Activated CD4-positive, alpha-beta T cell treated with anti-CD3 and anti-CD28 coated beads for 4 hours (primary cell): Measurements from ENCODE around the gene PRXL2B.
"Not testable (repeated sequence)": the region's sequence is repeated elsewhere in the genome, so short reads cannot be mapped to it uniquely, and the experiment has no call there.

Experiments used
- DNase-seq, 2 donors: peaks; one replicate each; pipeline ENCODE4 v3.0.0-alpha.2; 2020

The PRXL2B gene

DNA sequence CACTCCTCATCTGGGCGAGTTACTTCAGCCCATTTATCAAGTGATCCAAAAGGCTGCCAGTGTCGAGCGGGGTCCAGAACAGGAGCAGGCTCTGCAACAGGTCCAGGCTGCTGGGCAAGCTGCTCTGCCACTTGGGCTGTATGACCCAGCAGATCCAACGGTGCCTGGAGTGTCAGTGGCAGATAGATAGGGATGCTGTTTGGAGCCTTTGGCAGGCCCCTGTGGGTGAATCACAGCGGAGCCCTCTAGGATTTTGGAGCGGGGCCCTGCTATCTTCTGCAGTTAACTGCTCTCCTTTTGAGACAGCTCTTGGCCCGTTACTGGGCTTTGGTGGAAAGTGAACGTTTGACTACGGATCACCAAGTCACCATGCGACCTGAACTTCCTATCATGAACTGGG is 38.7 kb downstream of the PRXL2B start:
- DNase-seq: no peak

DNA sequence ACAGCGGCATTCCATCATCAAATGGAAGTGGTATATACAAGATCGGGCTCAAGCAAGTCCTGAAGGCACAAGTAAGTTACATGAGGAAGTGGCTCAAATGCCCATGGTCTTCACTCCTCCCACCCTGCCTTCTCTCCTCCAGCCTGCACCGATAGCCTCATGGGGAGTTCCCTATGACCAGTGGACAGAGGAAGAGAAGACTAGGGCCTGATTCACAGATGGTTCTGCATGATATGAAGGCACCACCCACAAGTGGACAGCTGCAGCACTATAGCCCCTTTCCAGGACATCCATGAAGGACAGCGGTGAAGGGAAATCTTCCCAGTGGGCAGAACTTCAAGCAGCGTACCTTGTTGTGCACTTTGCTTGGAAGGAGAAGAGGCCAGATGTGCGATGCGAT is 39.2 kb downstream of the PRXL2B start:
- not testable (repeated sequence) for DNase-seq

DNA sequence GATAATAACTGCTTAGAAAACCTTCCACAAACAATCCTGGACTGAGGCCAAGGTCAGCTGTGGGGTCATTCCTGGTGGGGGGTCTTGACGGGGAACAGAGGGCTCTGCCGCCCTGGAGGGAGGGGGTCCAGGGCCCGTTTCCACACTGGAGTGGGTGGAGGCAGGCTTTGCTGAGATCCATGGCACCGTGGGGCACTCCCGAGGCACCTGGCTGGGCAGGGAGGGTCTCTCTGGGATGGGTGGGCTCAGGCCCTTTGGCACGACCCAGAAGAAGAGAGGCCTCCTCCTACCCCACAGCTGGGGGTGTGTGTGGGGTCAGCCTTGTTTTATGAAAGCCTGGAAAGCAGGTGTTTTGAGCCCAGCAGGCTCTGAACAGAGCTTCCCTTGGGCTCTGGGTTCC is 41.2 kb downstream of the PRXL2B start:
- DNase-seq: no peak

DNA sequence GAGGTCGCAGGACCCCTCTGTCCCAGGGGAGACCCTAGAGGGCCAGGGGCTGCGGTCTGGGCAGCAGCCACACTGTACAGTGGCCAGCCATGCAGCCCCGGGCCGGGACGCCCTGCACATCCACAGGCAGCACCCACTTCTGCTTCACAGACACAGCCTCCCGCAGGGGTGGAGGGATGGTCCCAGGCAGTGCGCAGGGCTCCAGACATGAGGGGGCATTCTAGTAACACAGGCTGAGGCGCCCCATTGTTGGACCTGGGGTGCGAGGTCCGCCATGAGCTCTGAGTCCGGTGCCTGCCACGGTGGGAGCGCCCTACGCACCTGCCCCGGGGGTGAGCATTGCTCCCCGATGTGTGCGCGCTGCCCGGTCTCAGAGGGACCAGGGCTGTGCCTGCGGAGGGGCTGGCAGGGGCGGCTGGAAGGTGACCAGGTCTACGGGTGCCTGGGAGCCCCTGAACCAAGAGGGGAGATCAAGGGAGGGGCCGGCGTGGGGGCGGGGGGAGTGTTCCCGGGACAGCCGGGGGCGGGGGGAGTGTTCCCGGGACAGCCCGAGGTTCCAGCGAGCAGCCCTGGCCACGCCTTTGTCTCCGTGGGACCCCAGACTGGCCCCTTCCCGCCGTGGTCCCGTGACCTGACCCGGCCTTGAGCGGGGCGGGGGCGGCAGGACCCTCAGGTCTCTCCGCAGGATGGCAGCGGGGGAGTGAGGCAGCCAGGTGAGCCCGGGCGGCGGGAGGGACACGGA is 41.8 kb downstream of the PRXL2B start:
- no peak for DNase-seq

DNA sequence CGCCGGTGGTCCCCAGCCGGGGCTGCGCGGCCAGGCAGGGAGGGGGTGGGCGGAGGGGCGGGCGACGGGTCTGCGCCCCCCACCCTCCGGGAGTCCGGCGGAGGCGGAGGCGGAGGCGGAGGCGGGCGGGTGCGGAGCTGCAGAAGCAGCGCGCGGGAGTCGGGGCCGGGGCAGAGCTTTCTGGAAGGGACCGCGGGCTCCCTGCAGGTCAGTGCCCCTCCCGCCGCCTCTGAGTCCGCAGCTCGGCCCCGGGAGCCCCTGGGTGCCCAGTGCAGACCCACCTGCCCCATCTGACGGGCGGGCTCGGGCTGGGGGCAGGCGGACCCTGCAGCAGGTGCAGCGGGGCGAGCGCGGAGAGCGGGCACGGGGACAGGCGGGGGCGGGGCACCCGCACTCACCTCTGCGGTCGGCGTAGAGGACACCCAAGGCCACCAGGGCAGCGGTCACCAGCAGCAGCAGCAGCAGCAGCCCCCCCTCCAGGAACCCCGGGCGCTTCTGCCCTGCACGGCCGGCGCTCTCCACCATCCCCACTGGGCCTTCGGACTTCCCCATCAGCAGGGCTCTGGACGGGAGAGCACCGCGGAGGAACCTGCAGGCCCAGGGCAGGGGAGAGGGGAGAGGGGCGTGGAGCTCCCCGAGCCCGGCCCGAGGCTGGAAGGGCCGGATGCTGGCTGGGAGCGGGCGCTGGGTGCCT is 42.5 kb downstream of the PRXL2B start:
- no peak for DNase-seq

DNA sequence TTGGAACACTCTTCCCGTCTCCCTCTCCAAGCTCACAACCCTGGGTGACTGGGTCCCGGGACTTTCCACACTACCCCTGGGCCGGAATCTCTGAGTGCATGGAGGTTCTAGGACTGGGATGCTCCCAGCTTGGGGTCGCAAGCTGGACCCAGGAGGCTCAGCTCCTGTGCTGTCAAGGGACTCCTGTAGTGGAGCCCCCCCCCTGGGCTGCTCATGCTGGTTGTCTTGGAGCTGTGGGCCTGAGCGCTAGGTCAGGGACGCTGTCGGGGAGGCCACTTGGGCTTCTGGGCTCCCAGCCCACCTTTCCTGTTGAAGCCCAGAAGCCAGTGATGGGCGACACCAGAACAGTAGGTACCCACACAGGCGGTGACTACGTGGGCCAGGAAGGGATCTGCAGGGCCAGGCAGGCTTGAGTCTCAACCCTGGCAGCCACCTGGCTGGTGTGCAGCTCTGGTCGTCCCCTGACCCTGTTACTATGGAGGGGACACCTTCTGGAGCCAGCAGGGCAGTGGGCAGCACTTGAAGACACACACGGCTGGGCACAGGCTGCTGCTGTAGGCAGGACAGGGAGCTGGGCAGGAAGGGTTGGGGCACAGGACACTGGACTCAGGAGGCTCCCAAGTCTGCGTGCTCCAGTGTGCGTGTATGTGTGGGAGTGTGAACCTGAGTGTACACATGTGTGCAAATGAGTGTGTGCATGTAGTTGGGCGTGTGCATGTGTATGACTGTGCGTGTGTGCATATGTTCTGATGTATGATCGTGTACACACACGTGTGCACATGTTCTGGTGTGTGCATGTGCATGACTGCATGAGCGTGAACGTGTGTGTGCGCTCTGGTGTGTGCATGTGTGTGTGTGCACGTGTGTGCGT is 43.3 kb downstream of the PRXL2B start:
- no peak for DNase-seq

DNA sequence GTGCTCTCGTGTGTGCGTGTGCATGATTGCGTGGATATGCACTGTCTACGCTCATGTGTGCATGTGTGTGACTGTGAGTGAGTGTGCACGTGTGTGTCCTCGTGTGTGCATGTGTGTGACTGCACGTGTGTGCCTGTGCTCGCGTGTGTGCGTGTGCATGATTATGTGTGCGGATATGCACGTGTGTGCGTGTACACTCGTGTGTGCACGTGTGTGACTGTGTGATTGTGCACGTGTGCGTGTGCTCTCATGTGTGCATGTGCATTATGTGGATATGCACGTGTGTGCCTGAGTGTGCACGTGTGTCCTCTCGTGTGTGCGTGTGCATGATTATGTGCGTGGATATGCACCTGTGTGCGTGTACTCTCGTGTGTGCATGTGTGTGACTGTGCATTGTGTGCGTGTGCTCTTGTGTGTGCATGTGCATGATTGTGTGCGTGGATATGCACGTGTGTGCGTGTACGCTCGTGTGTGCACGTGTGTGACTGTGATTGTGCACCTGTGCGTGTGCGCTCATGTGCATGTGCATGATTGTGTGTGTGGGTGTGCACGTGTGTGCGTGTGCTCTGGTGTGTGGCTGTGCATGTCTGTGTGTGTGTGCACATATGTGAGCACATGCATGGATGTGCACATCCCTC is 44.0 kb downstream of the PRXL2B start:
- no peak for DNase-seq

DNA sequence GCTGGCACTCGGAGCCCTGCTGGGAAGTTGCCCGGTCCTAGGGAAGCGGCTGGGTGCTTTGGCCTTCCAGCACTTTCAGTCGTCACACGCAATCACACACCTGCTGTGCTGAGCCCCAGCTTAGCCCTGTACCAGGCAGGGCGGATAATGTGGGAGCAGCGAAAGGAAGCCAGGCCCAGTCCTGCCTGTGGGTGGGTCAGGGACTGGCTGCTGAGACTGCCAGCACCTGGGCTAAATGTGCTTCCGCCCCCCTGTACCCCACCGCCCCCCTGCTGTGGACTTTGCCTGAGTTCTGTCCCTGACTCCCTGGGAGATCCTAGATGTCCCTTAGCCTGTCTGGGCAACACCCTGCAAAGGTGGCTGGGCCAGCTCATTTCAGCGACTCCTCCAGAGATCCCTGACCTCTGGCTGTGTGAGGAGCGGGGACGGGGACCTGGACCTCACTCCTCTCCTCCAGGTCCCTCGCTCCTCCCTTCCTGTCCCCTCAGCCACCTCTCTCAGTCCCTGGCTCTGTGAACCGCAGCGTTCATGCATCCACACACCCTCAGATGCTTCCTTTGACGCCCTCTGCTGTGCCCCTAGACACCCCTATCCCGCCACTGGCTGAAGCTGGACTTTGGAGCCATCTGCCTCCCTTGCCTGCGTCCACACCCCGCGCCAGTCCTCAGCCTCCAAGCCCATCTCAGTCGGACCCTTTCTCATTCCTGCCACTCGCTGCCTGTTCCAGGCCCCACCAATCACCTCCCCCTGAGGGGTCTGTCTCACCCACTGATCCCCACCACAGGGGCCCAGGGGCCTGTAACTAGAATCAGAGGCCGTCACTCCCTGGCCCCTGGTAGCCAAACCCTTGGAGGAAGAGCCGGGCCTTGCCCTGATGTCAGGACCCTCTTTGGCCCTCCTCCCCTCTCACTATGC is 44.8 kb downstream of the PRXL2B start:
- DNase-seq: no peak

DNA sequence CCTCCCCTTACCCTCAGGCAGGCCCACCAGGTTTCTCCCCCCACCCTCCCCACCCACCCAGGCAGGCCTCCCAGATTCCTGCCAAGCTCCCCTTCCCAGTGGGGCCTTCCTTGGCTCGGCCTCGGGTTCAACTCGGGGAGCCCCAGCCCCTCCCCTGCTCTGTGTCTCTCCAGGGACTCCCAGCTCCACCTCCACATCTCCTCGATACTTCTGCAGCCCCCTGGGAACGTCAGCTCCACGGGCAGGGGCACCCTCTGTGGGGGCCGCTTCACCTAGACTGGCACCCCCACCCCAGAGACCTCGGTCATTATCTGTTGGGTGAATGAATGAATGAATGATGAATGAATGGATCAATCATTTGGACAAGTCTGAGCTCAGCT is 45.5 kb downstream of the PRXL2B start:
- DNase-seq: no peak

DNA sequence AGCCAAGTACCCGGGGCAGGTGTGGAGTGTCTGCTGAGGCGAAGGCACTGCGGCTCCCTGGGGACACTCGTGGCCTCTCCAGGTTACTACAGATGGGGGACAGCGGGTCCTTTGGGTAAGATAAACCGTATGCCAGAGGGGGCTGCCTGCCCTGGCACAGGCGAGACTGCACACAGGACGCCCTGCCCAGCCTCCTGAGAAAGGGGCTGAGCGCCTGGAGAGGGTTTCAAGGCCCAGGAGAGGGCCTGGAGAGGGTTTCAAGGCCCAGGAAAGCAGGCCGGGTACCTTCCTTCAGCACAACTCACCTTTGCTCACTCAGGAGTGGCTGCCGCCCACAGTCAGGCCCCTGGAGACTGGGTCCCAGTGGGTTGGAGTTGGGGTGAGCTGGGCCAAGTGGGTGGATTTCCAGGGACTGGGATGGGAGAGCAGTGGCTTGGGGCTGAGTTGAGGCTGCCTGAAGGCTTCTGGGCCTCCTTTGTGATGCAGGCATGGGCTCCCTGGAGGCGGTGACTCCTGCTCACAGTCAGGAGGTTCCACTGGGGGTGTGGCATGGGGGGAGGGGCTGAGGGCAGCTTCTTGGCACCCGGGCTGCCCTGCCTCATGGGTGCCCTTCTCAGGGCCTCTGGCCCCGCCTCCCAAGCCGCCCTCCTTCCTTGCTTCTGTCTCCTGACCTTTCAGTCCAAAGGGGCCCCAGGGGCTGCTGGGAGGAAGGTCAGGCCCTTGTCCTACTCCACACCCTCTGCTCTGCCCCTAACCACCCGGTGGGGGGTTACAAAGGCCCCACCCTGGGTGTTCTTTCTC is 46.2 kb downstream of the PRXL2B start, which contains the start of gene MMEL1:
MMEL1 (minus strand) TSS at position 456 of the 801 bp plus-strand sequence. CDS start 3,532 bp downstream, outside the sequence.
- DNase-seq: no peak

DNA sequence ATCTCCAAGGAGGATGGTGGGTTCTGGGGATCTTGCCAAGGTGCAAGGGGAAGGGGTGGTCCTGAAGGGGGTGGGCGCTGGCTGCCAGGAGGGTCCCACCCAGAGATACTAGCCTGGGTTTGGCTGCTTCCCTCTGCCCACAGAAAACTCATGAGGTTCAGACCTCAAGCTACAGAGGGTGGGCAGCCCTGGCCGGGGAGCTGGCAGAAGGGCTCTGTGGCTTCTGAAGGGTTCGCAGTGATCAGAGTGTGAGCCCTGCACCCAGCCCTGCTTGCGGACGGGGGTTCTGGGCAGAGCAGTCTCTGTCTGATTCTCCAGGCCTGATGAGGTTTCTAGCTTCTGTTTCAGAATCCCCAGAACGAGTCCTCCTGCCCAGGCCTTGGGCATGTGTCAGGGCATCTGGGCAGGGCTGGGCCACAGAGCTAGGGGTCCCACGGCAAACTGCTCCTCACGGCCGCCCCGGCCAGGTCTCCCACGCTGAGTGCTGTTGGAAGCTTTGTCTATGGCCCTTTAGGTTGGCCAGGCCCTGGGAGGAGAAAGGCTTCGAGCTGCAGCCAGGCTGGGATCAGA is 46.9 kb downstream of the PRXL2B start:
- DNase-seq: no peak

DNA sequence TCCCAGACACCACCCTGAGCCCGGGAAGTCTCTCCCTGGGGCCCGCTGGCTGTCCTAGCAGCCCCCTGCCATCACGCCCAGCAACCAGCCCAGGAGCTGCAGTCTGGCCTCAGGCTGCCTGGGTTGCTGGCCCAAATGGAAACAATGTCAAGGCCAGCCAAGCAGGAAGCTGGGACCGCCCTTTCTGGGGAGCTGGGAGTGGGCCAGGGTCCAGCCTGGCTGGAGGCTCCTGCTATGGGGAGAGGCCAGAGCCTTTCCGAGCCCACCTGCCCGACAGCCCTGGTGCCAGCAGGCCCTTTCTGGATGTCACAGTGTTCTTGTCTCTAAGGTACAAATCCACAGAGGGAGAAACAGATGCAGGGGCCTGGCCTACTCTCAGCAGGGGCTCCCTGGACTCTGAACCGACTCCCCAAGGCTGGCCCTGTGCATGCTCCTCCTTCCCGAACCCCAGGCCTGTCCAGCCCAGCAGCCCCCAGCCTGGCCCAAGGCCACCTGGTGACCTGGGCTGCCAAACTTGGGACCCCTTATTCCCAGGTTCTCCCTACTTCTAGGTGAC is 47.4 kb downstream of the PRXL2B start:
- no peak for DNase-seq

DNA sequence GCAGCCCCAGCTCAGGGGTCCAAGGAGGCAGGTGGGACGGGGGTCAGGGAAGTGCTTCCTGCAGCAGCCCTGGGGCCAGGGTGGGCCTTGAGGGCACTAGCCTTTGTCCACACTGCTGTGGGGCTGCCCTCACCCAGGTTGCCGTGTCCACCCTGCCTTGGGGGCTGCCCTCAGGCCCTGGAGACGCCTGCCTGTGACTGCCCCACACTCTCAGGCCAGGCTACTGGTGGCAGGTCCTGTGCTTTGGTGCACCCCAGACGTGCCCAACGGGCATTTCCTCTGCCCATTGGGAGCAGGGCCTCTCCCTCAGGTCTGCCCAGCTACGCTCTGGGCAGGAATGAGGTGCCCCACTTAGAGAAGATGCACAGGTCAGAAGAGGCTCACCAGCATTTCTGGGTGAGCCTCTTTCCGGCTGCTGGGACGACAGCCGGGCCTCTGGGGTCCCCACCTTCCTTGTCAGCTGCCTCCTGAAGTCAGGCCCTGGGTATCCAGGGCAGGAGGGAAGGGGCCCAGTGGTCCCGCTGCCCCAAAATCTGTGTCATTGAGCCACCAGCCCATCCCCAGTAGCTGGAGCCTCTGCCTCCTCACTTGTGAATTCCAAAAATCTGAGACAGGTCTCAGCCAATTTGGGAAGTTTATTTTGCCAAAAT is 48.9 kb downstream of the PRXL2B start:
- DNase-seq: no peak

DNA sequence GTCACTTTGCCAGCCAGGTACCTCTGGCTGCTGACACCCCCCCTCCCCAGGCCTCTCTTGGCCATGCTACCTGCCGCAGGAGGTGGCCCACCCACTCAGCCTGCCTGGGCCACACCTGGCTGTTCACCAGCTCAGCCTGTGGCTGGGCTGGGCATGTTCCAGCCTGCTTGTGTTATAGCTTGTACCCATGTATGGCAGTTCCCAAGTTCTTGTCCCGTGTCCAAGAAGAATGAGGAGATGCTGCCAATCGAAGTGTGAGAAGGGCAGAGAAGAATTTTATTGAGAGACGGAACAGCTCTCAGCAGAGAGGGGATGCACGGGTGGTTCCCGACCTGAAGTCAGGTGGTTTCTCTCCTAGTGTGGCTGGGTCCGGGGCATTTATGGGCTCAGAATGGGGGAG is 50.2 kb downstream of the PRXL2B start:
- no peak for DNase-seq

DNA sequence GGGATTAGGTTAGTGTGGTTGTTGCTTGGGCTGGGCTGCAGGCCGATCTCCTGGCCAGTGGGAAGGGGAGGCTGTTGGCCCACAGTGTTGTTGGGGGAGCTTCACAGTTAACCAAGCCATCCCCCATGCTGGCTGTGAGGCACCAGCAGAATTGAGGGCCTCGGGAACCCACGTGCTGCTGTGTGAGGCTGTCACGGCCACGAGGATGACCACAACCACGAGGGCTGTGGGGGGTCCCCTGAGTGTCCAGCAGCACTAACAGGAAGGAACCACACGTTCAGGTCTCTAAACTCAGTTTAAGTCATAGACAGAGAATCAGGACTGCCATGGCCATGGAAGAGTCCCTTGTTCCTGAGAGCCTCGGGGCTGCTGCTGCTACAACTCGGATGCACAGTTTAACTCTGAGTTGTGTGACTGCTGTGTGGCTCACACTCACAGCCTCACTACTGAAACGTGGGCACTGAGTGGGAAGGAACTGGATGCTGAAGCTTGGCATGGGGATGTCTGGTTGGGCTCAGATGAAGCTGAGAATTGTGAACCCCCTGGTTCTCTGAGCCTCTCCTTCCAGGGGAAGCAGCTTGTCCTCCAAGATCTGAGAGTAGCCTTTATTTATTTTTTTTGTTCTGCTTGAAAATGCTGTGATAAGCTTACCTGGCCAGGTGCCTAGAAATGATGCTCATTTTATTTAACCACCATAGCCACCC is 51.0 kb downstream of the PRXL2B start:
- DNase-seq: no peak

DNA sequence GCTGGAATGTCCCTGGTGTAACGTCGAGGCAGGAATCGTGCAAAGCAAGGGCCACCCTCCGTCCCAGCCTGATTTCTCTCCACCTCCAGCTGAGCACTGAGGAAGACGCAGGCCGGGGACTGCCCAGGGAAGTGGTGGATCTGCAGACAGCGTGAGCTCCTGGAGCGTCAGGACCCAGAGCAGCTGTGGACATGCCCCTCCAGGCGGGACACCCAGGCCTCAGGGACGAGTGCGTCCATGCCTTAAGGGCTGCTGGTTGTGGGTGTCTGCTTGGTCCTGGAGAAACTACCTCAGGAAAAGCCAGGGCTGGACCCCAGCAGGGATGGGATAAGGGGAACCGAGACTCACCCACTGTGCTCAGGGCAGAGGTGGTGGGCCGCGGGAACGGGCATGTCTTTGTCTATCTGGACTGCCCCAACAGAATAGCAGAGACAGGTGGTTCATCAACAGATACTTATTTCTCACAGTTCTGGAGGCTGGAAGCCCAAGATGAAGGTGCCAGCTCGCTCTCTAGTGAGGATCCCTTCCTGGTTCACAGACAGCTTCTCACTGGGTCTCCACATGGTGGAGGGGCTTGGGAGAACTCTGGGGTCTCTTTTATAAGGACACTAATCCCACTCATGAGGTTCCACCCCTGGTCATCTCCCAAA is 52.0 kb downstream of the PRXL2B start:
- no peak for DNase-seq

DNA sequence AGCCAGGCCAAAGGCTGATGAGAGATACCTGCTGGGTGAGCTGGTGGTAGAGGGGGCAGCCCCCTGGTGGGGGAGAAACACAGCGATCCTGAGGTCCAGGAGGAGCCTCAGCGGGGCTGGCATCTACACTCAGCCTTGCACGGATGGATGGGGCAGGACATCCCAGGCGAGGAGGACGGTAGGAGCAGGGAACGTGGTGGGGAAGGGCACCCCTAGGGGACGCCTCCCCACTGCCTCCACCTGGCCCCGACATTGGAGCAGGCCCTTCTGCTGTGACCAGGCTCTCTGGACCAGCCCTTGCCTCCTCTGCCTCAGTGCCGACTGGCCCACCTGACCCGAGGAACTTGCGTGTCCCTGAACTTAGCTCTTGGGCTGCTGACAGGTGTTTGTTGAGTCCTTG is 52.6 kb downstream of the PRXL2B start:
- DNase-seq: no peak
